ENCODE results near the gene ZNF367. TPM values are rescaled to one million over a fixed set of nuclear protein-coding genes. Genes with fewer than 3 reads are reported as not detected.

Gene ZNF367
- total and polyA plus RNA-seq, 4 donors = 0.36 to 18.1 (median 2.0) TPM

- WGBS = 90% methylated on average over 12 of the region's 12 CpGs
- peaks cover 6 to 20% (median 11%) of the 10 kb centered on the region in 4 donors for H3K4me1 ChIP-seq (ENCODE audit: control insufficient read depth in 4 of 4, insufficient read depth in 4 of 4, low read length in 3 of 4)
- no peak overlapping the region for H3K4me3 ChIP-seq (ENCODE audit: low read depth in 1 of 3, low read length in 3 of 3)
- no peak for DNase-seq (ENCODE audit: low spot score)
- H3K9ac ChIP-seq (ENCODE audit: low read depth in 1 of 2, low read length in 2 of 2) = no peak overlapping the region
- H3K36me3 ChIP-seq (ENCODE audit: control insufficient read depth in 4 of 4, insufficient read depth in 3 of 4, low read depth in 1 of 4, low read length in 3 of 4) = peaks cover 0 to 2% (median 0%) of the 10 kb centered on the region in 4 donors
- TF ChIP-seq NR2F2 (IDR thresholded peaks at IDR 0.05) = no peak
- TF ChIP-seq RXRA (IDR thresholded peaks at IDR 0.05) = no peak
- TF ChIP-seq MAX (IDR thresholded peaks at IDR 0.05) = no peak
- no peak for TF ChIP-seq REST (IDR thresholded peaks at IDR 0.05)
- no peak for TF ChIP-seq CTCF (IDR thresholded peaks at IDR 0.05; ENCODE audit: low read depth, low read length, missing input control)
- no peak for TF ChIP-seq EGR1 (IDR thresholded peaks at IDR 0.05; ENCODE audit: low read depth in 2 of 2)
- TF ChIP-seq YY1 (IDR thresholded peaks at IDR 0.05) = no peak
- no peak for TF ChIP-seq ZBTB33 (IDR thresholded peaks at IDR 0.05)
- TF ChIP-seq HNF4A (conservative IDR thresholded peaks at IDR 0.05) = no peak
- no peaks in the 10 kb centered on the region for H3K9me3 ChIP-seq (ENCODE audit: control insufficient read depth in 4 of 4, low read length in 3 of 4)
- H3K27ac ChIP-seq (ENCODE audit: low read depth in 1 of 2, low read length in 2 of 2) = no peak overlapping the region
- H3K27me3 ChIP-seq (ENCODE audit: control insufficient read depth in 4 of 4, insufficient read depth in 4 of 4, low read length in 3 of 4) = no peaks in the 10 kb centered on the region
Measured at GRCh38 chr9:96392263-96392662, 25.9 kb downstream of the ZNF367 start.

GRCh38 chr9:96391021-96391765 is 27.0 kb downstream of the ZNF367 start:
- WGBS = 28% methylated on average over 5 of the region's 5 CpGs
- H3K27ac ChIP-seq (ENCODE audit: low read depth in 1 of 2, low read length in 2 of 2) = peak overlapping the region; percentile 46 to 77
- TF ChIP-seq FOXA2 (IDR thresholded peaks at IDR 0.05) = no peak
- TF ChIP-seq YY1 (IDR thresholded peaks at IDR 0.05) = peak; percentile 95
- TF ChIP-seq ATF3 (IDR thresholded peaks at IDR 0.05) = no peak
- peak; percentile 73 for TF ChIP-seq REST (IDR thresholded peaks at IDR 0.05)
- TF ChIP-seq HNF4G (IDR thresholded peaks at IDR 0.05) = peak; percentile 94
- no peak for TF ChIP-seq CTCF (IDR thresholded peaks at IDR 0.05; ENCODE audit: low read depth, low read length, missing input control)
- TF ChIP-seq RAD21 (IDR thresholded peaks at IDR 0.05) = peak in 1 of 2 donors; percentile 63
- peak; percentile 84 for TF ChIP-seq MAX (IDR thresholded peaks at IDR 0.05)
- TF ChIP-seq TAF1 (conservative IDR thresholded peaks at IDR 0.05) = peak; percentile 31
- TF ChIP-seq SP1 (IDR thresholded peaks at IDR 0.05) = peak; percentile 99

More at GRCh38 chr9:96391021-96391765, 27.0 kb downstream of the ZNF367 start:
- Histone ChIP-seq H3K4me1 (ENCODE audit: control insufficient read depth in 4 of 4, insufficient read depth in 4 of 4, low read length in 3 of 4) (peaks cover 6 to 26% (median 14%) of the 10 kb centered on the region in 4 donors), H3K4me3 (ENCODE audit: low read depth in 1 of 3, low read length in 3 of 3) (peak overlapping the region in 1 of 3 donors; percentile 38), H3K36me3 (ENCODE audit: control insufficient read depth in 4 of 4, insufficient read depth in 3 of 4, low read depth in 1 of 4, low read length in 3 of 4) (peaks cover 0 to 2% (median 0%) of the 10 kb centered on the region in 4 donors), H3K27me3 (ENCODE audit: control insufficient read depth in 4 of 4, insufficient read depth in 4 of 4, low read length in 3 of 4) (no peaks in the 10 kb centered on the region), H3K9me3 (ENCODE audit: control insufficient read depth in 4 of 4, low read length in 3 of 4) (no peaks in the 10 kb centered on the region), H3K9ac (ENCODE audit: low read depth in 1 of 2, low read length in 2 of 2) (peak overlapping the region in 1 of 2 donors; percentile 48)
- DNase-seq (ENCODE audit: low spot score) = no peak
